Measurements from ENCODE around the gene VPS35L. TPM values are rescaled to one million over a fixed set of nuclear protein-coding genes. Genes with fewer than 3 reads are reported as not detected.

Gene VPS35L
- polyA plus RNA-seq, 1 experiment = 83.2 TPM

DNA sequence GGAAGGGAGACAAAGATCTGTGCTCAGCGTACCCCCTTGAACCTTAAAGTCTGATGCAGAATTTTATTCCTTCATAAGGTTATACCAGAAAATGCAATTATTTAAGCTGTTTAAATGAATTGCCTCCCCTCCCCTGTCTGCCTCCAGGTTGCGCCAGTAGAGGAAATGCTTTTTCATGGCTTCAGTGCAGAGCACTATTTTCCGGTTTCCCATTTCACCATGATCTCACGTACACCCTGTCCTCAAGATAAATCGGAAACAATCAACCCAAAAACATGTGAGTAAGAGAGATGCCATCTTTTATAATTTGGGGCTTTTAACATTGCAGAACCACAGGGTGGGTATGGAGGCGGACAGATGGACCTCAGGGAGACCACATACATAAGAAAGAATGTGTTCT lies 178.0 kb downstream of the VPS35L start:
- DNase-seq (ENCODE audit: low read depth) = no peak
- Histone ChIP-seq H3K4me3 (ENCODE audit: low read depth, low read length) (no peak overlapping the region), H3K36me3 (ENCODE audit: control insufficient read depth, insufficient read depth, low read length) (no peaks in the 10 kb centered on the region), H3K27me3 (ENCODE audit: control insufficient read depth, insufficient read depth, low read length) (no peaks in the 10 kb centered on the region)
- POLR2A ChIA-PET = interaction anchor here (0.7 kb wide), 1 partner anchor 148 kb away, joined by 10 read pairs; no protein-coding TSS in a partner anchor
- TF ChIP-seq, protein P1, sequence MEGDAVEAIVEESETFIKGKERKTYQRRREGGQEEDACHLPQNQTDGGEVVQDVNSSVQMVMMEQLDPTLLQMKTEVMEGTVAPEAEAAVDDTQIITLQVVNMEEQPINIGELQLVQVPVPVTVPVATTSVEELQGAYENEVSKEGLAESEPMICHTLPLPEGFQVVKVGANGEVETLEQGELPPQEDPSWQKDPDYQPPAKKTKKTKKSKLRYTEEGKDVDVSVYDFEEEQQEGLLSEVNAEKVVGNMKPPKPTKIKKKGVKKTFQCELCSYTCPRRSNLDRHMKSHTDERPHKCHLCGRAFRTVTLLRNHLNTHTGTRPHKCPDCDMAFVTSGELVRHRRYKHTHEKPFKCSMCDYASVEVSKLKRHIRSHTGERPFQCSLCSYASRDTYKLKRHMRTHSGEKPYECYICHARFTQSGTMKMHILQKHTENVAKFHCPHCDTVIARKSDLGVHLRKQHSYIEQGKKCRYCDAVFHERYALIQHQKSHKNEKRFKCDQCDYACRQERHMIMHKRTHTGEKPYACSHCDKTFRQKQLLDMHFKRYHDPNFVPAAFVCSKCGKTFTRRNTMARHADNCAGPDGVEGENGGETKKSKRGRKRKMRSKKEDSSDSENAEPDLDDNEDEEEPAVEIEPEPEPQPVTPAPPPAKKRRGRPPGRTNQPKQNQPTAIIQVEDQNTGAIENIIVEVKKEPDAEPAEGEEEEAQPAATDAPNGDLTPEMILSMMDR (IDR thresholded peaks at IDR 0.05; ENCODE audit: insufficient read depth, low read depth, low read length) = no peak
- CTCF ChIA-PET = no interaction called here

DNA sequence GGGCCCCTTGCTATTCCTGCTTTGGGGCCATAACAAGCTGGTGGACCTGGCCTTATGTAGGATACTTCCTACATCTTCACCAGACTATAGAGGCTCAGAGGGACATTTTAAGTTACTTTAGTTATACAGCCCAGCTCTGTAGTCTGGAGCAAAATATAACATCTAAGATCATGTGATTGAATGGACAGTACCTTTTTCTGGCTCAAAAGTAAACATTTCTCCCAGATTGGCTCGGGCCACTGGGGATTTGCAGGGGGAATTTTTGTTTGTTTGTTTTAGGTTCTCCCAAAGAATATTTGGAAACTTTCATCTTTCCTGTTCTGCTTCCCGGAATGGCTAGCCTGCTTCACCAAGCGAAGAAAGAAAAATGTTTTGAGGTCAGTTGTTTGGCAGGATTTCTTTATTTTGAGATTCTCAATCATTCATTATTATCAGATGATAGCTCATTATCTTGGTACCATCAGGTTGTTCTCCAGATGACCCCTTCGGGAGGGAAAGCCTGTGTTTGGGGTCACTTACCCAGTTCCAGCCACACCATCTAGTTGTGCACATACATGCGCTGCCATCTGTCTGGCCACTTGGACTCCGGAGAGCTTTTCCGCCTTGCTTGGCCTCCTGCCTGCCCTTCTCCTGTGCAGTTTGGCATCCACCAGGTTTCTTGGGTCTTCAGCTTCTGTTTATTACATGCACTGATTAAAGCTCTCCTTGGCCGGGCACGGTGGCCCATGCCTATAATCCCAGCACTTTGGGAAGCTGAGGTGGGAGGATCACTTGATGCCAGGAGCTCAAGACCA lies 179.8 kb downstream of the VPS35L start:
- TF ChIP-seq, protein P1 (IDR thresholded peaks at IDR 0.05; ENCODE audit: insufficient read depth, low read depth, low read length) = no peak
- ChIA-PET CTCF (interaction anchor here (1.8 kb wide), 1 partner anchor 172 kb away, joined by 5 read pairs; no protein-coding TSS in a partner anchor), POLR2A (no interaction called here)
- Histone ChIP-seq H3K27me3 (ENCODE audit: control insufficient read depth, insufficient read depth, low read length) (no peaks in the 10 kb centered on the region), H3K4me3 (ENCODE audit: low read depth, low read length) (no peak overlapping the region), H3K36me3 (ENCODE audit: control insufficient read depth, insufficient read depth, low read length) (no peaks in the 10 kb centered on the region)
- DNase-seq (ENCODE audit: low read depth) = no peak

DNA sequence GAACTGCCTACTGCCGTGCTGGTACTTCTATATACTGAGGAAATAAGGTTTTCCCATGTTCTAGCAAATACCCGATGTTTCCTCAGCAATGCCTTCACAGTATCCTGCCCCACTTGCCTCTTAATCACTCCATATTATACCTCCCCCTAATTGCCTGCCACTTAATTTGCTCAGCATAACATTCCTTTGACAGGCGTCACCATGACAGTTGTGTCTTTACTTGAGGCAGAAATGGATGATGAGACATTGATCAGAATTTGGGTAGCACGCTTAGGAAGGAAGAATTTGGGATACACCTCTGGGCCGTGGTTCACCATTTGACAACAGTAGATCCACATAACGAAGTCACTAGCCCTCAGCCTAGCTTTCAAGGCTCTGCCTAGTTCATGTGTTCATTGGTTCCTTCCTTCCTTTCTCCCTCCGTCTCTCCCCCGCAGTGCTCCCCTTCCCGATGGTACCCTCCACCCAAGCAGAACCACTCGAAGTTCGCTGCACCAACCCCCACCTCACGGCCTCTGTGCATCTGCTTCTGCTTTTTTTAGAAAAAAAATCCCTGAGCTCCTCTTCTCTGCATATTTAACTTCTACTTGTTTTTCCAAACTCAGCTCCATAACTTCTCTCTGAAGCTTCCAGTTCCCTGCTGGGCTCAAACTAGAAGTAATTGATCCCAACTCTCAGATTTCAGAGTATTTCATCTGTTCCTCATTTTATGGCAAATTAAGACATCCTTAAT lies 182.0 kb downstream of the VPS35L start:
- ChIA-PET POLR2A (no interaction called here), CTCF (interaction anchor here (1.0 kb wide), 1 partner anchor 57 kb away, joined by 3 read pairs; no protein-coding TSS in a partner anchor)
- Histone ChIP-seq H3K4me3 (ENCODE audit: low read depth, low read length) (no peak overlapping the region), H3K36me3 (ENCODE audit: control insufficient read depth, insufficient read depth, low read length) (no peaks in the 10 kb centered on the region), H3K27me3 (ENCODE audit: control insufficient read depth, insufficient read depth, low read length) (no peaks in the 10 kb centered on the region)
- TF ChIP-seq, protein P1 (IDR thresholded peaks at IDR 0.05; ENCODE audit: insufficient read depth, low read depth, low read length) = no peak
- no peak for DNase-seq (ENCODE audit: low read depth)

DNA sequence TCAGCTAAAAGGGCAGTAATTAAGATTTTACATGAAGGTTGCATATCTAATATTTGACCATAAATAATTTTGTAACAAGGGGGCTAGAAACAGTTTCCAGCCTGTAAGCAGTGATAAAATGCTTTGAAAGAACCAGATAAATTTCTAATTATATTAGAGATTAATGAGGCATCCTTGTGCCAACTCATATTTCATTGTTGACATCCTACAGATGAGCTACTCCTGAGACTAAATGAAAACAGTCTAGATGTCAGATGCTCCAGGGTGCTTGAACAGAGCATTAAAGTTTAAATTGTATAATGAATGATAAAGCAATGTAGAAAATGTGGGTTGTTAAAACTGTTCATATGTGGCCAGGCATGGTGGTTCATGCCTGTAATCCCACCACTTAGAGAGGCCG lies 185.9 kb downstream of the VPS35L start:
- Histone ChIP-seq H3K4me3 (ENCODE audit: low read depth, low read length) (no peak overlapping the region), H3K27me3 (ENCODE audit: control insufficient read depth, insufficient read depth, low read length) (no peaks in the 10 kb centered on the region), H3K36me3 (ENCODE audit: control insufficient read depth, insufficient read depth, low read length) (no peaks in the 10 kb centered on the region)
- no peak for DNase-seq (ENCODE audit: low read depth)
- ChIA-PET CTCF (no interaction called here), POLR2A (no interaction called here)
- TF ChIP-seq, protein P1 (IDR thresholded peaks at IDR 0.05; ENCODE audit: insufficient read depth, low read depth, low read length) = no peak

DNA sequence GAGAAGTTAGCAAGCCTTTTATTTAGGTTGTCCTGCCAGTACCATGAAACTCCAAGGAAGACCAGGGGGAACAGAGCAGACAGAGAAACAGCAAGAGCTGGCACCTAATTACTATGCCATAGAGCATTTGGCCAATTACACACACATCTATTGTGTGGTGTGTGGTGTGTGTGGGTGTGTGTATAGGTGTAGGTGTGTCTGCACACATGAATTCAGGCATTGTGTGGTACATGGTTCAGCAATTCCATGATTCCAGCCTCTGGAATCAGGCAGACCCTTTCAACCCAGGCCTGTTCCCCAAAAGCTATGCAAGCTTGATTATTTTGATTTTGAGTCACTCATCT lies 188.3 kb downstream of the VPS35L start:
- CTCF ChIA-PET = interaction anchor here (0.5 to 1.5 kb wide), 3 partner anchors 15 to 30 kb away, joined by 3 to 5 read pairs (median 4); no protein-coding TSS in a partner anchor

More for the DNA sequence above, 188.3 kb downstream of the VPS35L start:
- DNase-seq (ENCODE audit: low read depth) = no peak
- H3K27me3 ChIP-seq (ENCODE audit: control insufficient read depth, insufficient read depth, low read length) = no peaks in the 10 kb centered on the region
- POLR2A ChIA-PET = no interaction called here
- TF ChIP-seq, protein P1 (IDR thresholded peaks at IDR 0.05; ENCODE audit: insufficient read depth, low read depth, low read length) = no peak
- no peaks in the 10 kb centered on the region for H3K36me3 ChIP-seq (ENCODE audit: control insufficient read depth, insufficient read depth, low read length)
- H3K4me3 ChIP-seq (ENCODE audit: low read depth, low read length) = no peak overlapping the region
